Measurements from ENCODE around the gene ZDHHC13.
"Not testable (repeated sequence)": the region's sequence is repeated elsewhere in the genome, so short reads cannot be mapped to it uniquely, and the experiment has no call there.

ZDHHC13 gene

DNA sequence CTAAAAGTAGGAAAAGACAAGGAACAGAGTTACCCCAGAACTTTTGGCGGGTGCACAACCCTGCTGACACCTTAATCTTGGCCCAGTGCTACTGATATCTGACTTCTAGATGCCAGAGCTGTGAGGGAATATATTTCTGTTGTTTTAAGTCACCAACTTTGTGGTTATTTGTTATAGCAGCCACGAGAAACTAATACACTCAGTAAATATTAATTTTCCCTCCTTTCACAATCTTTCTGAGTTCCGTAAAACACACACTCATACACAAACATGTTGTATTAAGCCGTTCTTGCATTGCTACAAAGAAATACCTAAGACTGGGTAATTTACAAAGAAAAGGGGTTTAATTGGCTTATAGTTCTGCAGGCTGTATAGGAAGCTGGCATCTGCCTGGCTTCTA lies 16.1 kb upstream of the ZDHHC13 start:
- no peak for DNase-seq

GRCh38 chr11:19101796-19102520 lies 15.0 kb upstream of the ZDHHC13 start:
- no peak for DNase-seq

DNA sequence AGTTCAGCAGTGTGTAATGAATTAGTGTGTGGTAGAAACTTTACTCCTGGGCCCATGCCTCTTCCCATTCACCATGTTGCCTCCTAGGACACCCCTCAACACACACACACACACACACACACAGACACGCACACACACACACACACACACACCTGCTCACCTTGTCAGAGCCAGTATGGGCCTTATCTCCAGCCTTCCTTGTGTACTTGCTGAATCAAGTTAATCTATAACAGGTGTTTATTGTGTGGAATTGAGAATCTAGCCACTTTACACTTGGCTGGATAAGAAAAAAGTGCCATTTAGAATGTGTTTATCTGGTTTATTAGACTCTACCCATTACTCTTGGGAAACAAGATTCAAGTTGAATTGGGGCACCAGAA lies 14.5 kb upstream of the ZDHHC13 start:
- DNase-seq, result no peak

DNA sequence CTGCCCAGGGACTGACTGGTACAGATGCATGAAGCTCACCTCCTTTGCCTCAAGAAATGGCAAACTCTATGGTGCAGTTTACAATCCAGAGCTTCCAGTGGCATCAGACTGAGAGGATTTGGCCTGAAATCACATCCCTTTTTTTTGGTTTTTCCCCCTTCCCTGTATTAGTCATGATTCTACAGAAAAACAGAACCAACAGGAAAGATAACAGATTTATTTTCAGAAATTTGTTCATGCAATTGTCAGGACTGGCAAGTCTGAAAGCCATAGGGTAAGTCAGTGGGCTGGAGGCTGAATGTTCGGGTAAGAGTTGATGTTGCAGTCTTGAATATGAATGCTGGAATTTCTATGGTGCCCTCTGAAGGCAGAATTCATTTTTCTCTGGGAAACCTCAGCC lies 12.0 kb upstream of the ZDHHC13 start:
- no peak for DNase-seq

DNA sequence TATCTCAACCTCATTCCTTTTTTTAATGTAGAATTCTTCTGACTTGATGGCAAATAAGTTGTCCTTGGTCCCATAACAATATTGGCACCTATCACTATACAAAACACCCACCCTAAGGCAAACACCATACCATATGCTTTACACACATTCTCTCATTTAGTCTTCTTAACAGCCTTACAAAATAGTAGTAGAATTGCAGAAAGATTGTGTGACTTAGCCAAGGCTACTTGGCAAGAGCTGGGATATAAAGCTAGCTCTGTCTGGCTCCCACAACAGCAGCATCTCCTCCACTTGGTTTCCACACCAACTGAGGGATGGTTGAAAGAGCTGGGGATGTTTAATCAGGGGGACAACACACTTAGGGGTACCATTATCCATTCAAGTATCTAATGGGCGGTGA lies 9.8 kb upstream of the ZDHHC13 start:
- no peak for DNase-seq

GRCh38 chr11:19110295-19110694 lies 6.7 kb upstream of the ZDHHC13 start:
- no peak for DNase-seq

- DNase-seq, result no peak
These were observed 5.2 kb upstream of the ZDHHC13 start for GRCh38 chr11:19111809-19112208.

DNA sequence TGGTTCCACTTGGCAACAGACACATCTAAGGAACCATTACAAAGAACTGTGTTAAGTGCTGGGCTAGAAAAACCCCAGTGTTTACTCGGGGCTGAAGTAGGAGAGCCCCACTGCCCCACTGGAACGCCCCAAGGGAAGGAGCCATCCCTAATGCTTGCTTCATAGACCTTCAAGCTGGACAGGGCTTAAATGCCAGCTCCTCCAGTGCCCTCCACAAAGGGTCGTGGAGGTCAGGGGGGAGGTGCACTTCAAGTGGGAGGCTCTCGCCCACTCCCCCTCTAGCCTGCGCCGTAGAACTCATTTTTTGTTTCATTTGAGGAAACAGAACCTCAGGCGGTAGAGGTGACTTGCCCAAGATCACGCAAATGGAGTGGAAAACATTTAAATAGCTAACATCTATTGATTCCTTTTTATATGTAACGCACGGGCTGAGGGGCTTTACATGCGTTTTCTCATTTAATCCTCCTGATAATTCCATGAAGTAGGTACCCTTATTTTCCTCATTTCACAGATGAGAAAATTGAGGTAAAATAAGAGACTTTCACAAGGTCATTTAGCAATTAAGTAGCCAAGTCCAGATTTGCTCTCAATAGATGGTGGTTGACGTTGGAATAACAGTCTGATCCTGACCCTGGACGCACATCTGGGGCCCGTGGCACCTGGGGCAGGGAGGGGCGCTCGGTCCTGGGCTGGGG lies 545 bp upstream of the ZDHHC13 start:
- no peak for DNase-seq

DNA sequence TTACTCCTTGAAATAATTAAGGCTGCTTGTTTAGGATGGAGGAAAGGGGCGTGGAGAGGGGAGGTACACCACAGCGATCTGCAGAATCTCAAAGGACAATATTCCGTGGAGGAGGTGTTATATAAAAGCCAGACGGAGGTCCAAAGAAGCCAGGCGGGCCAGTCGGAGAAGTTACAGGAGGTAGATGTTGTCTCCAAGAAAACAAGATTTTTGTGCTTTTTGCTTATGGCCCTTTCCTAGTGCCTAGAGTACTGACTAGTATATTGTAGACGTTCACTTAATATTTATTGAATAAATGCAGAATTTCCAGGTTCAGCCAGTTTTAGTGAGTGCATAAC lies 761 bp downstream of the ZDHHC13 start:
- no peak for DNase-seq

DNA sequence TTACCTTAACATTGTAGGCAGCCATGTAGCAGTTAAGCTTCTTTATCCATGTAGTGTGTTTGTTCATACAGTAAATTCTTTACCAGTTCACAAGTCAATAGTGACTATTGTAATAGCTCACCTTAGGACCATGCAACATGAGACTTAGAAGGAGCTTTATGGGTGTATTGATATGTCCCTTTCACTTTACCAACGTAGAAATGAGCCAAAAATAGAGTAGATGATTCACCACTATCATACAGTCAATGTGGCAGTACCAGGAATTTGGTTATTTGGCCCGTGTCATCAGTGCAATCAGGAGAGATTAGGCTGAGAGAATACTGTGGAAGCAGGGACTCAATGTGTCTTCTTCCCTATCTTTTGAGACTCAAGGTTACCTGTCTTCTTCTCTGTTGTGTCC lies 4.7 kb downstream of the ZDHHC13 start:
- no peak for DNase-seq

- DNase-seq, result no peak
These were observed 6.1 kb downstream of the ZDHHC13 start for GRCh38 chr11:19122960-19123615.

DNA sequence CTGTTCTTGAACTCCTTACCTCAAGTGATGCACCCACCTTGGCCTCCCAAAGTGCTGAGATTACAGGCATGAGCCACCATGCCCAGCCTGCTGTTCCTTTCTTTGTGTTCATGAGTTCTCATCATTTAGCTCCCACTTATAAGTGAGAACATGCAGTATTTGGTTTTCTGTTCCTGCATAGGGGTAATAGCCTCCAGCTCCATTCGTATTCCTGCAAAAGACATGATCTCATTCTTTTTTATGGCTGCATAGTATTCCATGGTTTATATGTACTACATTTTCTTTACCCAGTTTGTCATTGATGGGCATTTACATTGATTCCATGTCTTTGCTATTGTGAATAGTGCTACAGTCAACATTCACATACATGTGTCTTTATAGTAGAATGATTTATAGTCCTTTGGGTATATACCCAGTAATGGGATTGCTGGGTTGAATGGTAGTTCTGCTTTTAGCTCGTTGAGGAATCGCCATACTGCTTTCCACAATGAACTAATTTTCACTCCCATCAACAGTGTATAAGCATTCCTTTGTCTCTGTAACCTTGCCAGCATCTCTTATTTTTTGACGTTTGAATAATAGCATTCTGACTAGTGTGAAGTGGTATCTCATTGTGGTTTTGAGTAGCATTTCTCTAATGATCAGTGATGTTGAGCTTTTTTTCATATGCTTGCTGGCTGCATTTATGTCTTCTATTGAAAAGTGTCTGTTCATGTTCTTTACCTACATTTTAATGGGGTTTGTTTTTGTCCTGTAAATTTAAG lies 9.8 kb downstream of the ZDHHC13 start:
- DNase-seq, result not testable (repeated sequence)

DNA sequence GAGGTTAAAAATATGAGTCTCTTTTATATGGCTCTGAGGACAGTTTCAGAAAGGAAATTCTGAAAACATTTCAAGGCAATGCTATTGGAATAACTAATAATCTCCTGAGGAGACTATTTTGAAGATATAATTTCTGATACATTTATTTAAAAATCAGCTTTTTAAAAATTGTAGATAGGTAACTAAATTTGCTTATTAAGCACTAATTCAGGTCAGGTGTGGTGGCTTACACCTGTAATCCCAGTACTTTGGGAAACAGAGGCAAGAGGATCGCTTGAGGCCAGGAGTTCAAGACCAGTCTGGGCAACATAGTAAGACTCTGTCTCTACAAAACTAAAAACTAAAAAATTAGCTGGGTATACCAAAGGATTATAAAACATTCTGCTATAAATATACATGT lies 17.0 kb downstream of the ZDHHC13 start:
- DNase-seq, result no peak

DNA sequence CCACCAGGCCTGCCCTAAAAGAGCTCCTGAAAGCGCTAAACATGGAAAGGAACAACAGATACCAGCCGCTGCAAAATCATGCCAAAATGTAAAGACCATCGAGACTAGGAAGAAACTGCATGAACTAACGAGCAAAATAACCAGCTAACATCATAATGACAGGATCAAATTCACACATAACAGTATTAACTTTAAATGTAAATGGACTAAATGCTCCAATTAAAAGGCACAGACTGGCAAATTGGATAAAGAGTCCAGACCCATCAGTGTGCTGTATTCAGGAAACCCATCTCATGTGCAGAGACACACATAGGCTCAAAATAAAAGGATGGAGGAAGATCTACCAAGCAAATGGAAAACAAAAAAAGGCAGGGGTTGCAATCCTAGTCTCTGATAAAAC lies 19.9 kb downstream of the ZDHHC13 start:
- not testable (repeated sequence) for DNase-seq

DNA sequence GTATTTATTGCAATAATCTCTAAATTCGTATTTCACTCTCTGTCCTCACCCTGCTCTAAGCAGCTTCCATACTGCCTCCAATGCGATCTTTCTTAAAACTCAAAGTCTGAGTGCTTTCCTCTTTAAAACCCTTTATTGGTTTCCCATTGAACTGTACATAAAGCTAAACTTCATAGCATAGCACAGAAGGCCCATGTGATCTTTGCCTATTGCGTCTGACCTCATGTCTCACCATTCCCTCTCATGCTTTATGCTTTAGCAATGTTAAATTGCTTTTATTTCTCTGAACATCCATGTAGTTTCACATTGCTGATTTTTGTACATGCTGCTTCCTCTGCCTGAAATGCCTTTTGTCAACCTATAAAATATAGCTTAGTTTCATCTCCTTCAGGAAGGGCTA lies 28.4 kb downstream of the ZDHHC13 start:
- no peak for DNase-seq

- DNase-seq, result no peak
These were observed 39.9 kb downstream of the ZDHHC13 start for GRCh38 chr11:19156892-19157291.

GRCh38 chr11:19160847-19161246 lies 43.9 kb downstream of the ZDHHC13 start:
- no peak for DNase-seq

DNA sequence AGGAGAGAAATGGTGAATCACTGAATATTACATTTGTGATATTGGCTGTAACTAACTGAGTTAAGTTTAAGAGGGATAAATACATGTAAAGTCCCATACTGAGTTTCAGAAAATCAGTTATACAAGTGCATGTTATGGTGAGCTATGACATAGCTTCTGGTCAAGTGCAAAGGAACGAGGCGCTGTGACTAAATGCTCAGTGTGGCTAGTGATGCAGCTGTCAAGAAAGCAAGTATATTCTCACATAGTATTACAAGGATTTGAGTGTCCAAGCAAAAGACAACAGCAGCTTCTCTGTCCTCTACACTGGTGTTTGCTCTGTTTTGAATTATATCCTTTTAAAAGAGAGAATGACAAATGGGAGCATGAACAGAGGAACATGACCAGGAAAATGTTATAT lies 44.7 kb downstream of the ZDHHC13 start:
- no peak for DNase-seq

DNA sequence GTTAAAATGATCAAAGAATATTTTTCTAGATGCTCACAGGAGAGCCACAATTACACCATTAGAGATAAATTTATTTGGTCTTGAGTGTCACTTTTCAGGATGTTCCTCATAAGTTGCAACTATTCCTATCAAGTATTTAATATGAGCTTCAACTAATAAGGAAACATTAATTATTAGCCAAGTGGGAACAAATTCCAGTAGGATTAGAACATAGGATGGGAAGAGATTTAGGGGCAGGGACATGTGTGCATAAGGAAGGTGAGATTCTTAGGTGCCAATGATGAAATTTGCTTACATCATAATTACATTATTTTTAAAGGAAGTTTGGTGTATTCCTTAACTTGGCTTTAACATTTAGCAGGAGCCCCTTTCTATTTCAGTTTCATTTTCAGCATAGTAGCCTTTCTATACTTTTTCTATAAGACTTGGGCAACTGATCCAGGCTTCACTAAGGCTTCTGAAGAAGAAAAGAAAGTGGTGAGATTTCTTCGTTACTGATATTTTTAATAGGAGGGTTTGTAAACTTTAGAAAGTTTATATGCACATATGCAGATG lies 46.1 kb downstream of the ZDHHC13 start:
- DNase-seq, result no peak

- no peak for DNase-seq
These were observed 46.6 kb downstream of the ZDHHC13 start for GRCh38 chr11:19163617-19164016.

- DNase-seq, result no peak
These were observed 47.4 kb downstream of the ZDHHC13 start for GRCh38 chr11:19164230-19164855.

DNA sequence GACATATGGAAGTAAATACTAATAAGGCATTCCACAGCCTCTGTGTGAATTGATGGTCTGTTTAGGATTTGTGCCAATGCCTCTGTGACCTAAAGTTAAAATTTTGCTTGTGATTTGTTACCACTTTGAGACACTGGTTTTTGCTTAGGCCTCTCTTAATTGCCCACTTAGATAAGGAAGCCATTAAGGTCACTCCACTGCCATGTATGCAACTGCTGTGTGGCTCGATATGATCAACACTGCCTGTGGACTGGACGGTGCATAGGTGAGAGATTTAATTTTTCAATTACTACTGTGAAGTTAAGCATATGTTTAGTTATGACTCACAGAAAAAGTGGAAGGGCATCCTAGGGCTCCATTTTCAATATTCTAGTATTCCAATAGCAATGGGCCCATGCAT lies 47.9 kb downstream of the ZDHHC13 start:
- DNase-seq, result no peak

- no peak for DNase-seq
These were observed 51.1 kb downstream of the ZDHHC13 start for GRCh38 chr11:19168090-19168489.
